GM21576 (cell line): ENCODE data around the gene ACR.

ENCODE experiments used
- ATAC-seq: cut with Tn5 transposase; IDR thresholded peaks from one replicate; pipeline ENCODE4 v1.9.1; 2021; ENCODE audit warnings: mild to moderate bottlenecking, moderate library complexity; ENCODE audit not compliant: unreplicated experiment

ACR gene

DNA sequence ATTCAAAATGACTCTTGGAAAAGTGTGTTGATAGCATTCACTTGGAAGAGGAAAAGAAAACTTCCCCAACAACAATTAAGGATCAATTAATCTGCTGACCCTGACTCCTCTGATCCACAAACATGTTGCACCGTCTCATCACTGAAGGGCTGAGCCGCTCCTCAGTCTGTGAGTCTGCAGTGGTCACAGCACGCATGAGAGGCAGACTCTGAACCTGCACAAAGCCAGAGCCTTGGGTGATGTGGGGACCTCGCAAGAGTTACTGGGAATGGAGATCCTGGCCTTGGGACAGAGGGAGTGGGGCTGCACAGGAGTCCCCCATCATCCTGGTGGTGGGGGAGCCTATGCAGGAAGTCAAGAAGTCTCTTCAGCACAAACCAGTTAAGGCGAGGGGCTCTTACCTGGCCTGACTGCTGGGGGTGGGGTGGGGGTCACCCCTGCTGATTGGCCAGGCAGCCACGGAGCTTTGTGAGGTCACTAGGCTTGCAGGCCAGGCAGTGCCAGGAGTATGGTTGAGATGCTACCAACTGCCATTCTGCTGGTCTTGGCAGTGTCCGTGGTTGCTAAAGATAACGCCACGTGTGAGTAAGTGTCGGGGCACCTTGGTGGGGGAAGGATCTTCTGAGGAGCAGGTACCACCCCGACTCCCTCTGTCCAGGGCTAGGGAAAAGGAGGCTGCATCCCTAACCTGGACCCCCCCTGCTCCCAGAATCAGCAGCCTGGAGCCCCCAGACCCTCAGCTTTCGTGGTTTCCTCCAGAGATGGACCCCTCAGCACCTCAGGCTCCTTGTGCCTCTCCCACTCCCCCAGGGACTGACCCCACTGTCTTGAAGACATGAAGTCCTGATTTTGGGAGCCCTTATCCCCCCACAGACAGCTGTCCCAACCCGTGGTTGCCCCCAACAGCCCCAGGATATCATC lies at the start of gene ACR:
ACR (plus strand) TSS at position 477 of the 921 bp plus-strand sequence; CDS start at position 509, 32 bp downstream.
- ATAC-seq = no peak

DNA sequence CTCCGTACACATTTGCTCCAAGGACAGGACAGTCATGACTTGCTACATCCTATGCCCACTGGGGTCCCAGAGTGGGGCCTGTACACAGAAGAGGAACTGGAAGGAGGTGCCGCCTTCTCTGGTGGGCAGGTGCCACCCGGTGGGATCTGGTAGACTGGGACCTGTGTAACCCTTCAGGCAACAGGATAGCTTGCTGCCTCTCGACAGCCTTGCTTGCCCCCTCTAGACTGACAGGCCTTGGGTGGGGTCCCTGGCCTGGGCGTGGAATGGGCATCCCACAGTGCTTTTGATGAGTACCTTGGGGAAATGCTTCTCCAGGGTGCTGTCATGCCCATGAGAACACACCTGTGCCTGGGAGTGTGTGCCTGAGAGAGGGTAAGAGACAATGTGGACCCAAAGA lies 49.6 kb upstream of the ACR start:
- no peak for ATAC-seq

DNA sequence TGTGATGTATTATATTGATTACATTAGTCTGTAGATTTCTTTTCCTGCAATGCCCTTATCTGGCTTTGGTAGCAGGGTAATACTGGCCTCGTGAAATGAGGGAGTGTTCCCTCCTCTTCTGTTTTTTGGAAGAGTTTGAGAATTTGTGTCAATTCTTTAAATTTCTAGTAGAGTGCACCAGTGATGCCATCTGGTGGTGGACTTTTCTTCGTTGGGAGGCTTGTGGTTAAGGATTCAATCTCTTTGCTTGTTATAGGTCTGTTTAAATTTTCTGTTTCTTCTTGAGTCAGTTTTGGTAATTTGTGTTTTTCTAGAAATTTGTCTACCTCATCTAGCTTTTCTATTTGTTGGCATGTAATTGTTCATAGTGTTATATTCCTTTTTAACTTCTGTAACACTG lies 46.5 kb upstream of the ACR start:
- no peak for ATAC-seq

DNA sequence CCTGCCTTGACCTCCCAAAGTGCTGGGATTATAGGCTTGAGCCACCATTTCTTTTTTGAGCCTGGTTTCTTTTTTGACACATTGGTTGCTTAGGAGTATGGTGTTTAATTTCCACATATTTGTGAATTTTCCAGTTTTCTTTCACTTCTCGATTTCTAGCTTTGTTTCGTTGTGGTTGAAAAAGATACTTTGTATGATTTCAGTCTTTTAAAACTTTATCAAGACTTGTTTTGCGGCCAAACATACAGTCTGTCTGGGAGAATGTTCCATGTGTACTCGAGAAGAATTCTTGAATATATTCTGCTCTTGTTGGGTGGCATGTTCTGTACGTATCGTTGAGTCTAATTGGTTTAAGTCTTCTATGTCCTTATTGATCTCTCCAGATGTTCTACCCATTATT lies 44.5 kb upstream of the ACR start:
- no peak for ATAC-seq

DNA sequence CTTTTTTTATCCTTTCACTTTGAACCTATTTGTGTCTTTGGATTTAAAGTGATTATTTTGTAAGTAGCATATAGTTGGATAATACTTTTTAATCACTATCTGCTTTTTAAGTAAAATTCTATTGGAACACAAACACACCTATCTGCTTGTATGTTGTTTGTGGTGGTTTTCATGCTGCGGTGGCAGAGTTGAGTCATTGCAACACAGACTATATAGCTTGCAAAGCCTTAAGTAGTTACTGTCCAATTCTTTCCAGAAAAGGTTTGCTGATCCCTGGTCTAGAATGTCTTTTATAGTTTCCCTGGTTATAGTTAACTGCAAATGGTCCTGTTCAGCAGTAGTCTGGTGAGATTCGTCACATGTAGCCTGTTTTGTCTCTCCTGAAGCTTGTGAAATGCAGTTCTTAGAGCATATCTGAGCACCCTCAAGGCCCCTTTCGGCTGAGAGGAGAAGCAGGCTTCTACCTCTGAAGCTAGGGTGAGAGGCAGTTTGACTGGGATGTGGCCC lies 43.9 kb upstream of the ACR start:
- no peak for ATAC-seq

DNA sequence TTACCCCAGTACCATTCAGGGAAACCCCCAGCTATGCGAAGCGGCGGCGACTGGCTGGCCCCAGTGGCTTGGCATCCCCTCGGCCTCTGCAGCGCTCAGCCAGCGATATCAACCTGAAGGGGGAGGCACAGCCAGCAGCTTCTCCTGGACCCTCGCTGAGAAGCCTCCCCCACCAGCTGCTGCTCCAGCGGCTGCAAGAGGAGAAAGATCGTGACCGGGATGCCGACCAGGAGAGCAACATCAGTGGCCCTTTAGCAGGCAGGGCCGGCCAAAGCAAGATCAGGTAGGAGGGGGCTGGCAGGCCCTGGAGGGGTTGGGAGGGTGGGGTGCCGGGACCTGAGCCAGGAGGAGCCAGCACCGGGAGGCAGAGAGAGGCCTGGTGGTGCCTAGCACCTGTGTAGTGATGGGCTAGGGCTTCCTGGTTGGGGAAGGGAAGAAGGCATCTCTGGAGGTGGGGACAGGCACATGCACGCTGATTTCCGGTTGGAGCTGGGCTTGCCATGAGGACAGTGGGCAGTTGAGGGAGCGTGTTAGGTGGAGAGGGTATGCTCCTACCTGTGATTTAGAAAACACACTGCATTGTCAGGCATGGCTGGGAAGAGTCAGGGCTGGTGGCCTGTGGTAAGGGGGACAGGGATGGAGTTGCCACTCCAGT lies 43.1 kb upstream of the ACR start:
- ATAC-seq = no peak

DNA sequence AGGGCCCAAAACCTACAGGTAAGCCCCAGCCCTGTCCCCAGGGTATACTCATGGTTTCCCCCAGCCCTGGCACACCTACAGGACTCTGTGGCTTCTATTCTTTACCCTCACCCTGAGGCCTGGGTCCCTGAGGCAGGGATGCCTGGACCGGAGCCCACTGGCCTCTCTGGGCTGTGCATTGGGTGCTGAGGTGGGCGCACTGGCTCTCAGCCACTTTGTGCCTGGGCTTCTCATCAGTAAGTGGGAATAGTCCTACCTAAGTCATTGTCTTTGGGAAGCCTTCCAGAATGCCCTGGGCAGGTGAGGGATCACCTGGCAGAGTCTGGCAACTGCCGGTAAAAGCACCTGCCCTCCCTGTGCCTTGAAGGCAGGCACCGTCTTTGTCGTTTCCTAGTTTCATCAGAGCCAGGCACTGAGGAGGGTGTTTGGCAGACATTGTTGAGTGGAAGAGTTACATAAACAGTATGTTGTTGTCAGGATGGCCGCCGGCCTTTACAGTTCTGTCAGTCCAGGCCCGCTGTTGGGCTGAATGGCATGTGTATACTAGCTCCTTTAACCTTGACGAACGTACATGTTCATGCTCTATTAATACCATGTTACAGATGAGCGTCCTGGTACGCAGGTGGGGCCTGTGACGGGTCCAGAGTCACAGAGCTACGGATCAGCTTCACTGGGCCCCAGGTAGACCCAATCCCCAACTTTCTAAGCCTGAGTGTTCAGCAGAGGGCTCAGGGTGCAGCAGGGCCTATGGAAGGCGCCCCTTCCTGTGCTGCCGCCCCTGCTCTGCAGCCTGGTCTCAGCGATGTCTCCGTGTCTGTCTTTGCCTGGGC lies 42.4 kb upstream of the ACR start:
- ATAC-seq = no peak

DNA sequence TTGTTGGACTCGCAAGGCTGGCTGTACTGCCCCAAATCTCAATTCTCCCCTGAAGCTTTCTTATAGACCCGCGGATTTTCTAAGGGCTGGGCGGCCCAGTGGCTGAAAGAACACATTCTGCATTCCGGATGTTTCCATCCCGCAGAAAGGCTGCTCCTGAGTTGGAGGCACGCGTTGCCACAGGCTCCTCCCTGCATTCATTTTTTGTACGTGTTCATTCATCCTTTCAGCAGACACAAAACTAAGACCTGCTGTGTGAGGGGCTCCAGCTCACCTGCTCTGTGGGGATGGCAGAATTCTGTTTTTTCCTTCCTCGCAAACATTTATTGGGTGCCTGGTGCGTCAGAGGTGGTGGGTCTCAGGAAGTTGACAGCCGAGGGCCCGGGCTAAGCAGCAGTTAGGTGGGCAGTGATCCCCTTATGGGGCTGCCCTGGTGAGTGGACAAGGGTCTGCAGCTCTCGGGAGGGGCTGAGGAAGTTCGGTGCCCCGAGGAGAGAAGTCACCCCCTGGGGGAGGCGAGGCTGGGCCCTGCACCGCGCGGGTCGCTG lies 41.7 kb upstream of the ACR start:
- ATAC-seq = no peak

DNA sequence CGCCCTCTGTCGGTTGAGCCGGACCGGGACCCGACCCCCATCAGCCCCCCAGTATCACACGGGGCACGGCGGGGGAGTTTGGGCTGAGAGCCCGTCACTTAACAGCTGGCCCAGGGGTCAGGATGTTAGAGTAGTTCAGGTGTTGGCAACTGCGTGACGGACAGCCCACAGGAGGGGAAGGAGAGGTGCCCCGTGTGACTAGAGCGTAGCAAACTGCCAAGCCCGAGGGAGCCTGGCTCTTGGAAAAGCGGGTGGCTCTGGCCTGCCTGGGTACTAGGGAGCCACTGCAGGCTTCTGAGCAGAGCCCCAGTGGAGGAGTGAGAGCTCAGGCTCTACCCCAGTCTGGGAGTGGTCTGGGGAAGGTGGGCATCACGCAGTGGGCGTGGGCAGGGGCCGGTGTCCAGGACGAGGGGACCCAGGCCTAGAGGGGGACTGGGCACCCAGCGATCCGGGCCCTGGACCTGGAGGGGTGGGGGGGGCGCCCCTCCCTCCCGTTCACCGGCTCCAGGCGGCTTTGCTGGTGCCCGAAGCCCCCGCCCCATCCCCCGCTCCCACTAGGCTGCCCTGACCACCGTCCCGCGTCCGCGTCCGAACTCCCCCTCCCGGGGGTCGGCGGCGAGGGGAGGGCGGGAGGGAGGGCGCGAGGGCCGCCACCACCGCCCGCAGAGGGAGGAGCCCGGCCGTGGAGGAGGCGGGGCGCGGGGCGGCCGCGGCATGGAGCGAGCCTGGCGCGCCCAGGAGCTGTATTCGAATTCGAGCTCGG lies 41.0 kb upstream of the ACR start:
- ATAC-seq = no peak

DNA sequence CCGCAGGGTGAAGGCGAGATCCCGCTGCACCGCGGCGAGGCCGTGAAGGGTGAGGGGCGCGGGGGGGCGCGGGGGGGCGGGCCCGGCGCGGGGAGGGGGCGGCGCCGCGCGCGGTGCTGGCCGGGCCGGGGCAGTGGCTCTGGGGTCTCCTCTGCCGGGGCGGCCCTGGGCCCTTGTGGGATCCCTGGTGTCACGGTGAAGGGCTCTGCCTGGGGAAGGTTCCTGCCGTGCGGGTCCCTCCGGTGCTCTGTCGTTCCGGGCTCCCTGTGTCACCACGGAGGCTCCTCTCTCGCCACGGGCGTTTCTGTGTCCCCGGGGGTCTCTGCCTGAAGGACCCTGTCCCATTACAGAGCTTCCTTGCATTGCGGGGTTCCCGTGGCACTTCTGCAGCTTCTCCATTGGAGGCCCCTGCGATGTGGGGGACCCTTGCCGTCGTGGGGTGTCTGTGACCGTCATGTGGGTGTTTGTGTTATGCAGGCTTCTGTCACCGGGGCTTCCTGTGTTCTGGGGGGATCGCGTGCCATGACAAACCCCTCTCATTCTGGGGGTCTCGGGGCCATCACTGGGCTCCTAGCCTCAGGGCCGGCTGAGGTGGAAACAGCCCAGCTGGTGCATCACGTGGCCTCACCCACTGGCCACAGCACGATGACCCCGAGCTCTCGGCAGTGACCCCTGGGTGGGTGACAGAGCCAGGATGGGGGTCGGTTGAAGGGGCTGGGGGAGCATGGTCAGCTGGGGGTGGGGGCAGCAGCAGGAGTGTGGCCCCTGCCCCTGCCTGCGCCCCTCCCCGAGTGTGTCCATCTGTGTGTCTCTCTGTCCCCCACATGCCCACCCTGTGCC lies 40.1 kb upstream of the ACR start:
- no peak for ATAC-seq

DNA sequence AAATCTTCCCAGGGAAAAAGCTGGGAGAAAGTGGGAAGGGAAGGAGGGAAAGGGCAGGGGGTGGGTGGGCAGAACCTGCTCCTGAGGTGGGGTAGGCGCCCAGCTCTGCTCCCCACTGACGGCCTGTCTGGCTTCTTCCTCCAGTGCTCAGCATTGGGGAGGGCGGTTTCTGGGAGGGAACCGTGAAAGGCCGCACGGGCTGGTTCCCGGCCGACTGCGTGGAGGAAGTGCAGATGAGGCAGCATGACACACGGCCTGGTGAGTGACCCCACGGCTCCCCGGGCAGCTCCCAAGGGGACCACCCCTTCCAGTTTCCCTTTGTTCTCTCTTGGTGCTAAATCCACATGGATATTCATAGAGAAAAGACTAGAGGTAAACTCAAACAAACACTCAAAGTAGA lies 39.5 kb upstream of the ACR start:
- ATAC-seq = no peak

DNA sequence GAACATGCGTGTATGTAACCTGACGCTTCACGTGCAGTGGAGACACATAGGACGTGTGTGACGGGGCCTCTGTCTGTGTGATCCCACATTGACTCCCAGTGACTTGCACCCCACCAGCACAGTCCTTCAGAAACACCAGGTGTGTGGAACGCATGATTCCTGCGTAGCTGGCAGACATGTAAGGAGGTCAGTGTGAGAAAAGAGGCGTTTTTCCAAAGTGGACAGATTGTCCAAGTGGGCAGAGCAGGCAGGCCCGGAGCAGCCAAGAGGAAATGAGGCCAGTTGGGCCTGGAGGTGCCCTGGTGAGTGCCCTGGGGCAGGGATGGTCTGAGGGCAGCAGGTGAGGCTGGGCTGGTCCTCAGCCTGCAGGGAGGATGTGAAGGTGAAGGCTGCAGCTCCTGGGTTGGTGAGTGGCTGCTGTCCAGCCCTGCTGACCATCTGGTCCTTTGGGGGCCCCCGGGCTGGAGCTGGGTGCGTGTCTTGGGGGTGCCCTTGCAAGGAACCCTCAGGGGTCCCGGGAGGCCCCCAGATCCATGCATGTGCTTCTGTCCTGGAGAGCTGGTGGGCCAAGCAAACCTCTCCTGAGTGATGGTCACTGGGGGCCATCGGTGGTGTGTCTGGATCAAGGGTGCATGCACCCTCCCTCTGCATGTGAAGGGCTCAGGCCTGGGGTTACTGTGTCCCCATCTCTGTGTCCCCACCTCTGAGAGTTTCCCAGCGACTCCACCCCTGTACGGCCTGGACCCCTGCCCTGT lies 38.8 kb upstream of the ACR start:
- ATAC-seq = no peak

DNA sequence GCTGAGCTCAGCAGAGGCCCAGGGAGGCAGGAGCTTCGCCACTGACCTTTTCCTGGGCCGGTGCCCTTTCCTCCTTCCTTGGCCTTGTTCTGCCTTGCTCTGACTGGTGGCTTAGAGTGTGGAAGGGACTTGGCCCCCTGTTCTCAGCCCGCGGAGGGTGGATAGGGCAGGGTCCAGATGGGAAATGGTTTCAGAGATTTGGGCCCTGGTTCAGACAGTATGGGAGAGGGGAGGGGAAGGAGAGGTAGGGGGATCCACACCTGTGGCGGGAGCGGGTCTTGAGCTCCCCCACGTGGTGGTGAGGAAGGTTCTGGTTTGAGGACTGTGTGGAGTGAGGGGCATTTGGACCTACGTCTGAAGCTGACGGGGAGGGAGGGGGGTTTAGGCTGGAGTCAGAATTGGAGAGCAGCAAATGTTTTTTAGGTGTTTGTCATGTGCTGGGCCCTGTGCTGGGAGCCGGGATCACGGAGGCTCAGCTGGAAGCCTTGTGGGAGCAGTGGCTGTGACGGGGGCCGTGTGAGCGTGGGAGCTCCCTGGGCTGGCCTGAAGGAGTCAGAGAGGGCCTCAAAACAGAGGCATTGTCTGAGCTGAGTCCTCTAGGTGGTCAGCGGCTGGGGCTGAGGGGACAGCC lies 38.1 kb upstream of the ACR start:
- ATAC-seq = no peak

DNA sequence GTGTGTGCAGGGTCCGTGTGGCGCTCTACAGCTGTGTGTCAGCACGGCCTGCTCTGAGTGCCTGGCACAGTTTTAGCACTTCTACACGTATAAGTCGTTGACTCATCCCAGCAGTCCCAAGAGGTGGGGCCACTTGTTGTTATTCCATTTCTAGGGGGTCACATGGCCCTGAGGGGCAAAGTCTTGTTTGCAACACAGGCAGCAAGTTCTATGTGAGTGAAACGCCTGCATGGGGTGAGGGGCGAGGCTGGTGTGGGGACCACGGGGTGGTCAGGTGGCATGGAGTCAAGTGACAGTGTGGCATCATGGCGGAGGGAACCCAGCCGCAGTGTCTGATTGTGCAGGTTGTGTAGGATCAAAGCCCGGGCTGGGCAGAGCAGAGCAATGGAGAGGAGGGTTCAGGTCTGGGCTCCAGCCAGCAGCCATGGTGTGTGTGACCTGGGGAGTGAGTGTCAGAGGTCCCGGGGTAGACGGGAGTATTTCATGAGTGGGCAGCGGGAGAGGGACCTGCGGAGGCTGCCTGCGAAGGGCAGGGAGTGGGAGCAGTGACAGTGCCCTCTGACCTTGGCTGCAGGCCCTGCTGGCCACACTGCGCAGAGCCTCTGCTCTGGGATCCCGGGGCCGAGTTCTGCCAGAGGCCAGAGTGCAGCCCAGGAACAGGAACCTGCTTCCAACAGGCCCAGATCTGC lies 37.5 kb upstream of the ACR start:
- no peak for ATAC-seq

DNA sequence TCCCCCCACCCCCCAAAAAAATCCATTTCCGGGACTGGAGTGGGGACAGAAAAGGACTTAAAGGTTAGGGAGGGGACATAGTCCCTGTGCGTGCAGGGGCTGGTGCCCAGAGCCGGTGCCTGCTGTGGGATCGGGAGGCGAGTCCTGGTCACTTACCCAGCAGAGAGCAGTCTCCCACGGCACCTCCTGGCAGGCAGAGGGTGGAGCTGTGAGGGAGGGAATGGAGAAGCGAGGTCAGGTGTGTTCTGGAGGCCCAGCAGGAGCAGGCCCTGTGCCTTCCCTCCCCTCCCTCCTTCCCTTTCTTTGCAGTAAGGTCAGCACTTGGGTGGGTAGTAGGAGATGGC lies 37.0 kb upstream of the ACR start:
- ATAC-seq = no peak

DNA sequence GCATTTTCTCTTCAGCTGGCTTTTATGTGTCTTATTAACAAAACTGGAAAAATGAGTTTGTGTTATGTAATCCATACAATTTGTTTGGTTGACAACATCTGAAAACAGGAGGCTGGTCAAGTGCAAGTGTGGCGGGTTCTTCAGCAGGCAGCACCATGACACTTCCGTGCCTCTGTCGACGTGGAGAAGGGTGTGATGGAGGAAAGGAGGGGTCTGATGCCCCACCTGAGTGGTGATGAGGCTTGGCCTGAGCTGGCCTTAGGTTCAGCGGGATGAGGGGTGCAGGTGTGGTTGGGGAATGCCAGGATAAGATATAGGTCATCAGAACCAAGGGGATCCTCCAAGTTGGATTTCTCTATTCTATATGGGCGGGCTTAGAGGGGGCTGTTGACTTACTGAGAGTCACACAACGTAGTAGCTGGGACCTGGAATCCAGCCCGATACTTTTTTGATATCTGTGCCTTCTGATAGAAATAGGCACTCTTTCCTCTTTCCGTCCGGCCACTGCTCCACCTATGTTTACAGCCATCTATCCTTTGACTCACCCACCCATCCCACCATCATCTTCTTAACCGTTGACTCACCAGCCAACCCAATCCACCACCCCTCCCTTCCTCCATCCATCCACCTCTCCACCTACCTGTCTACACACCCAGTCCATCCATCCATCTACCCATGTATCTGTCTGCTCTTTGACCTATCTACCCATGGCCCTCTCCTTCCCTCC lies 36.4 kb upstream of the ACR start:
- ATAC-seq = no peak

DNA sequence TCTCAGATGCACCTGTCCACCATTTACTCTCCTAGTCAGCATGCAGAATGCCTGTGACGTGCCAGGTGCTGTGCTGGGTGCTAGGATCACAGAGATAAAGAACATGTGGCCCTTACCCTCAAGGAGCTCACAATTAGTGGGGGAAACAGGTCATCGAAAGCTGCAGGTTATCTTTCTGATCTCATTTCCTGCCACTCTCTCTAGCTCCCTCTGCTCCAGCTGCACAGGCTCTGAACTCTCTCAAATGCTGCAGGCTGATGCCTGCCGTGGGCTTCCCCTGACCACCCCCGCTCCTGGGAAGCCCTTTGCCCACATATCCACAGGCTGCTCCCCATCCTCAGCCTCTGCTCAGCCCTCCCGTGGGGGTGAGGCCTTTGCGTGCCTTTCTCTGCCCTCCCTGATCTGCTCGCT lies 35.7 kb upstream of the ACR start:
- ATAC-seq = no peak
